CD4-positive, alpha-beta T cell treated with Interleukin-6 for 4 hours (primary cell): ENCODE data around the gene MTFR1L.
"Not testable (repeated sequence)": the region's sequence is repeated elsewhere in the genome, so short reads cannot be mapped to it uniquely, and the experiment has no call there.

Experiments used
- DNase-seq: peaks from one replicate; pipeline ENCODE4 v3.0.0-alpha.2; 2020; ENCODE audit warnings: mixed read lengths

MTFR1L gene

GRCh38 chr1:25829046-25829445 is 9.3 kb downstream of the MTFR1L start:
- DNase-seq = no peak

- DNase-seq = no peak
These were observed 11.9 kb downstream of the MTFR1L start for GRCh38 chr1:25831569-25832196.

- no peak for DNase-seq
These were observed 12.7 kb downstream of the MTFR1L start for GRCh38 chr1:25832336-25833037.

GRCh38 chr1:25833158-25833557 is 13.4 kb downstream of the MTFR1L start:
- DNase-seq = no peak

- no peak for DNase-seq
These were observed 15.1 kb downstream of the MTFR1L start for GRCh38 chr1:25834894-25835293.

- DNase-seq = no peak
These were observed 16.9 kb downstream of the MTFR1L start for GRCh38 chr1:25836695-25837094.

- no peak for DNase-seq
These were observed 17.6 kb downstream of the MTFR1L start for GRCh38 chr1:25837262-25837875.

- DNase-seq = not testable (repeated sequence)
These were observed 20.1 kb downstream of the MTFR1L start for GRCh38 chr1:25839808-25840207.

- DNase-seq = no peak
These were observed 23.7 kb downstream of the MTFR1L start for GRCh38 chr1:25843483-25843882.

GRCh38 chr1:25844536-25845337 is 25.0 kb downstream of the MTFR1L start:
- DNase-seq = no peak

GRCh38 chr1:25845664-25846063 is 25.9 kb downstream of the MTFR1L start:
- no peak for DNase-seq

- no peak for DNase-seq
These were observed 28.2 kb downstream of the MTFR1L start for GRCh38 chr1:25847929-25848328.

- no peak for DNase-seq
These were observed 28.8 kb downstream of the MTFR1L start for GRCh38 chr1:25848531-25848930.

- no peak for DNase-seq
These were observed 34.8 kb downstream of the MTFR1L start for GRCh38 chr1:25854554-25854953.

- no peak for DNase-seq
These were observed 37.1 kb downstream of the MTFR1L start for GRCh38 chr1:25856856-25857255.

- no peak for DNase-seq
These were observed 38.7 kb downstream of the MTFR1L start for GRCh38 chr1:25858494-25858893.

- DNase-seq = peak; percentile 93
These were observed 39.4 kb downstream of the MTFR1L start, which contains the start of gene AUNIP for GRCh38 chr1:25858906-25859789. TSS of gene AUNIP (minus strand) at chr1:25859457. CDS start at chr1:25859357, 100 bp downstream.

- DNase-seq = no peak
These were observed 41.8 kb downstream of the MTFR1L start for GRCh38 chr1:25861316-25862286.

GRCh38 chr1:25862785-25863485 is 43.2 kb downstream of the MTFR1L start:
- no peak for DNase-seq
